ENCODE measurements around the gene SERTAD3.
"Not testable (repeated sequence)": the region's sequence is repeated elsewhere in the genome, so short reads cannot be mapped to it uniquely, and the experiment has no call there.

SERTAD3 gene

GRCh38 chr19:40415768-40416167, 28.4 kb downstream of the SERTAD3 start:
- ATAC-seq (replicated peaks) (no peak), DNase-seq (no peak)
- no peak overlapping the region for H3K4me3 Mint-ChIP-seq
- H3K27me3 Mint-ChIP-seq = peaks cover 13 to 33% of the 10 kb centered on the region in 2 donors
- peaks cover 13 to 18% of the 10 kb centered on the region in 2 donors for H3K4me1 Mint-ChIP-seq
- H3K9me3 Mint-ChIP-seq = no peaks in the 10 kb centered on the region
- H3K27ac Mint-ChIP-seq = no peak overlapping the region
- no peaks in the 10 kb centered on the region for H3K36me3 Mint-ChIP-seq

GRCh38 chr19:40414542-40415535, 29.3 kb downstream of the SERTAD3 start:
- no peaks in the 10 kb centered on the region for H3K36me3 Mint-ChIP-seq
- DNase-seq = no peak
- no peak overlapping the region for H3K4me3 Mint-ChIP-seq
- ATAC-seq (replicated peaks) = no peak
- H3K27me3 Mint-ChIP-seq = peaks cover 13 to 33% of the 10 kb centered on the region in 2 donors
- peaks cover 13 to 18% of the 10 kb centered on the region in 2 donors for H3K4me1 Mint-ChIP-seq
- no peaks in the 10 kb centered on the region for H3K9me3 Mint-ChIP-seq
- no peak overlapping the region for H3K27ac Mint-ChIP-seq

GRCh38 chr19:40413291-40413845, 30.8 kb downstream of the SERTAD3 start, which contains the start of gene PRX:
TSS of gene PRX (minus strand) at chr19:40413378. CDS start at chr19:40407932, 5,446 bp downstream.
- Mint-ChIP-seq H3K4me1 (peaks cover 13 to 18% of the 10 kb centered on the region in 2 donors), H3K27me3 (peaks cover 12 to 32% of the 10 kb centered on the region in 2 donors), H3K36me3 (no peaks in the 10 kb centered on the region), H3K27ac (no peak within 1 kb of the TSS), H3K4me3 (no peak within 1 kb of the TSS), H3K9me3 (no peaks in the 10 kb centered on the region)
- no peak for ATAC-seq (replicated peaks)
- no peak for DNase-seq

GRCh38 chr19:40412866-40413265, 31.3 kb downstream of the SERTAD3 start:
- Mint-ChIP-seq H3K27ac (no peak overlapping the region), H3K4me1 (peaks cover 14 to 16% of the 10 kb centered on the region in 2 donors), H3K9me3 (no peaks in the 10 kb centered on the region), H3K36me3 (no peaks in the 10 kb centered on the region), H3K27me3 (peaks cover 9 to 27% of the 10 kb centered on the region in 2 donors), H3K4me3 (no peak overlapping the region)
- ATAC-seq (replicated peaks) (no peak), DNase-seq (no peak)

GRCh38 chr19:40411958-40412499, 32.1 kb downstream of the SERTAD3 start:
- H3K27me3 Mint-ChIP-seq = peaks cover 9 to 19% of the 10 kb centered on the region in 2 donors
- no peak for DNase-seq
- H3K4me3 Mint-ChIP-seq = no peak overlapping the region
- no peak overlapping the region for H3K27ac Mint-ChIP-seq
- H3K9me3 Mint-ChIP-seq = no peaks in the 10 kb centered on the region
- no peaks in the 10 kb centered on the region for H3K36me3 Mint-ChIP-seq
- ATAC-seq (replicated peaks) = no peak
- H3K4me1 Mint-ChIP-seq = peaks cover 11 to 14% of the 10 kb centered on the region in 2 donors

- DNase-seq = no peak
- no peaks in the 10 kb centered on the region for H3K9me3 Mint-ChIP-seq
- H3K27ac Mint-ChIP-seq = no peak overlapping the region
- H3K36me3 Mint-ChIP-seq = no peaks in the 10 kb centered on the region
- peaks cover 9 to 19% of the 10 kb centered on the region in 2 donors for H3K27me3 Mint-ChIP-seq
- peak in 1 of 2 donors; percentile 30 for ATAC-seq (replicated peaks)
- peaks cover 6 to 12% of the 10 kb centered on the region in 2 donors for H3K4me1 Mint-ChIP-seq
- no peak overlapping the region for H3K4me3 Mint-ChIP-seq
Observed at GRCh38 chr19:40411125-40411842, 32.9 kb downstream of the SERTAD3 start.

GRCh38 chr19:40410030-40410389, 34.1 kb downstream of the SERTAD3 start:
- peaks cover 6 to 8% of the 10 kb centered on the region in 2 donors for H3K4me1 Mint-ChIP-seq
- H3K4me3 Mint-ChIP-seq = no peak overlapping the region
- peak; percentile 19 to 33 for ATAC-seq (replicated peaks)
- H3K9me3 Mint-ChIP-seq = no peaks in the 10 kb centered on the region
- DNase-seq = no peak
- no peaks in the 10 kb centered on the region for H3K36me3 Mint-ChIP-seq
- H3K27ac Mint-ChIP-seq = no peak overlapping the region
- H3K27me3 Mint-ChIP-seq = peaks cover 9 to 19% of the 10 kb centered on the region in 2 donors

GRCh38 chr19:40408598-40408925, 35.6 kb downstream of the SERTAD3 start:
- not testable (repeated sequence) for H3K4me3 Mint-ChIP-seq; DNase-seq; H3K27ac Mint-ChIP-seq; H3K36me3 Mint-ChIP-seq; H3K9me3 Mint-ChIP-seq; ATAC-seq (replicated peaks)
- peaks cover 7 to 16% of the 10 kb centered on the region in 2 donors for H3K27me3 Mint-ChIP-seq
- peaks cover 9 to 12% of the 10 kb centered on the region in 2 donors for H3K4me1 Mint-ChIP-seq

GRCh38 chr19:40407714-40408597, 36.2 kb downstream of the SERTAD3 start:
- Mint-ChIP-seq H3K27me3 (peaks cover 4 to 10% of the 10 kb centered on the region in 2 donors), H3K4me3 (no peak overlapping the region), H3K36me3 (no peaks in the 10 kb centered on the region), H3K27ac (no peak overlapping the region), H3K9me3 (no peaks in the 10 kb centered on the region), H3K4me1 (peaks cover 11 to 18% of the 10 kb centered on the region in 2 donors)
- DNase-seq = no peak
- ATAC-seq (replicated peaks) = no peak

GRCh38 chr19:40403262-40403984, 40.7 kb downstream of the SERTAD3 start:
- H3K36me3 Mint-ChIP-seq = peaks cover 0 to 4% of the 10 kb centered on the region in 2 donors
- no peak overlapping the region for H3K27ac Mint-ChIP-seq
- peaks cover 14 to 25% of the 10 kb centered on the region in 2 donors for H3K27me3 Mint-ChIP-seq
- H3K4me1 Mint-ChIP-seq = peaks cover 16 to 27% of the 10 kb centered on the region in 2 donors
- no peaks in the 10 kb centered on the region for H3K9me3 Mint-ChIP-seq
- ATAC-seq (replicated peaks) = peak; percentile 70 to 80
- peak; percentile 80 for DNase-seq
- peak overlapping the region; percentile 85 to 91 for H3K4me3 Mint-ChIP-seq

GRCh38 chr19:40400559-40400958, 43.6 kb downstream of the SERTAD3 start:
- Mint-ChIP-seq H3K27ac (no peak overlapping the region), H3K4me1 (peaks cover 13 to 26% of the 10 kb centered on the region in 2 donors), H3K9me3 (no peaks in the 10 kb centered on the region), H3K36me3 (peaks cover 0 to 4% of the 10 kb centered on the region in 2 donors), H3K4me3 (no peak overlapping the region), H3K27me3 (peaks cover 14 to 40% of the 10 kb centered on the region in 2 donors)
- ATAC-seq (replicated peaks) (no peak), DNase-seq (no peak)

- H3K4me3 Mint-ChIP-seq = peak overlapping the region in 1 of 2 donors; percentile 9
- H3K4me1 Mint-ChIP-seq = peaks cover 11 to 20% of the 10 kb centered on the region in 2 donors
- H3K27ac Mint-ChIP-seq = no peak overlapping the region
- peaks cover 0 to 4% of the 10 kb centered on the region in 2 donors for H3K36me3 Mint-ChIP-seq
- no peaks in the 10 kb centered on the region for H3K9me3 Mint-ChIP-seq
- peak; percentile 47 for DNase-seq
- peak; percentile 67 to 79 for ATAC-seq (replicated peaks)
- peaks cover 14 to 40% of the 10 kb centered on the region in 2 donors for H3K27me3 Mint-ChIP-seq
Observed at GRCh38 chr19:40398417-40399131, 45.6 kb downstream of the SERTAD3 start.
